Keratinocyte (primary cell): ENCODE results near the gene C1QTNF7.

Experiments
- EZH2 ChIP-seq: IDR thresholded peaks from one replicate; pipeline ENCODE4 v1.6.1; 2012; ENCODE audit warnings: inconsistent platforms, mild to moderate bottlenecking, low read length, moderate library complexity
- TF ChIP-seq, protein P1 (sequence below), 3 experiments: IDR thresholded peaks in 1 of 3; conservative IDR thresholded peaks in 1 of 3; optimal IDR thresholded peaks in 1 of 3; 2 replicates in 2 of 3; 3 replicates in 1 of 3; pipeline versions ENCODE3 to v1.5.1; 2011; ENCODE audit warnings: low read length in 3 of 3, mild to moderate bottlenecking in 3 of 3, moderate library complexity in 2 of 3, control low read depth in 1 of 3, inconsistent platforms in 1 of 3; ENCODE audit not compliant: insufficient read depth in 2 of 3; ENCODE audit errors: extremely low read depth in 1 of 3

- TF ChIP-seq, protein P1, sequence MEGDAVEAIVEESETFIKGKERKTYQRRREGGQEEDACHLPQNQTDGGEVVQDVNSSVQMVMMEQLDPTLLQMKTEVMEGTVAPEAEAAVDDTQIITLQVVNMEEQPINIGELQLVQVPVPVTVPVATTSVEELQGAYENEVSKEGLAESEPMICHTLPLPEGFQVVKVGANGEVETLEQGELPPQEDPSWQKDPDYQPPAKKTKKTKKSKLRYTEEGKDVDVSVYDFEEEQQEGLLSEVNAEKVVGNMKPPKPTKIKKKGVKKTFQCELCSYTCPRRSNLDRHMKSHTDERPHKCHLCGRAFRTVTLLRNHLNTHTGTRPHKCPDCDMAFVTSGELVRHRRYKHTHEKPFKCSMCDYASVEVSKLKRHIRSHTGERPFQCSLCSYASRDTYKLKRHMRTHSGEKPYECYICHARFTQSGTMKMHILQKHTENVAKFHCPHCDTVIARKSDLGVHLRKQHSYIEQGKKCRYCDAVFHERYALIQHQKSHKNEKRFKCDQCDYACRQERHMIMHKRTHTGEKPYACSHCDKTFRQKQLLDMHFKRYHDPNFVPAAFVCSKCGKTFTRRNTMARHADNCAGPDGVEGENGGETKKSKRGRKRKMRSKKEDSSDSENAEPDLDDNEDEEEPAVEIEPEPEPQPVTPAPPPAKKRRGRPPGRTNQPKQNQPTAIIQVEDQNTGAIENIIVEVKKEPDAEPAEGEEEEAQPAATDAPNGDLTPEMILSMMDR (optimal IDR thresholded peaks at IDR 0.05 in 1 of 3, IDR thresholded peaks at IDR 0.05 in 1 of 3, conservative IDR thresholded peaks at IDR 0.05 in 1 of 3; ENCODE audit: extremely low read depth in 1 of 3, insufficient read depth in 2 of 3, low read length in 3 of 3), result no peak
- TF ChIP-seq EZH2, result no peak
Observed at GRCh38 chr4:15469402-15470127, 41.7 kb downstream of the C1QTNF7 start, which contains the start of gene CC2D2A.
